ENCODE results near the gene RHOH. TPM values are rescaled to one million over a fixed set of nuclear protein-coding genes. Genes with fewer than 3 reads are reported as not detected.

Gene RHOH
- polyA plus RNA-seq, 1 donor (not counting 4 experiments of a cell fraction or from before 2014, with no cell fraction given): 0.04 TPM

DNA sequence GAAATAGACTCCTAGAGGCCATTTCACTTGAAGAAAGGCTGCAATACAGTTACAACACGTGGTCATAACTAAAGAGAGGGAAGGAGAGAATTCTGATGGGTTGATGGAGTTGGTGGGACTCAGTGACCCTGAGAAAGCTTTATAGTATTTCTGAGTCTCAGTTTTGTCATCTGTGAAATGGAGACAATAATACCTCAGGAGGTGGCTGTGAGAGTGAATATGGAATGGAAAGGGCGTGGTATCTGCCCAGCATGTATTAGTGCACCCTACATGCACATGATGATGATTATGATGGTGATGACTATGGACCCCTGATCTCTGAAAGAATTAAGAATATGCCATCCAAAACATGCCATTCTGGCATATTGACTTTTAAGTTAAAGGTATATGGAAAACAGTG is 66.0 kb downstream of the RHOH start:
- Histone ChIP-seq H4K20me1 (ENCODE audit: control insufficient read depth, extremely low read depth, insufficient read depth, low read length) (no peaks in the 10 kb centered on the region), H3K9me1 (ENCODE audit: control insufficient read depth, extremely low read depth, insufficient read depth, low read length) (no peaks in the 10 kb centered on the region), H3K4me1 (ENCODE audit: control insufficient read depth, extremely low read depth, insufficient read depth, low read length) (peaks cover 5% of the 10 kb centered on the region), H3K9ac (ENCODE audit: control insufficient read depth, extremely low read depth, insufficient read depth, low read length) (no peak overlapping the region), H2AFZ (ENCODE audit: control insufficient read depth, low read length) (no peak overlapping the region), H3K4me2 (ENCODE audit: control insufficient read depth, extremely low read depth, insufficient read depth, low read depth, low read length) (no peak overlapping the region), H3K4me3 (ENCODE audit: control insufficient read depth in 2 of 3, extremely low read depth in 1 of 3, insufficient read depth in 2 of 3, low read depth in 1 of 3, low read length in 3 of 3) (no peak overlapping the region), H3K27ac (ENCODE audit: control insufficient read depth, insufficient read depth, low read length) (no peak overlapping the region), H3K9me3 (ENCODE audit: control insufficient read depth, low read depth, low read length) (no peaks in the 10 kb centered on the region), H3K36me3 (ENCODE audit: control insufficient read depth in 2 of 2, extremely low read depth in 1 of 2, insufficient read depth in 2 of 2, low read length in 2 of 2) (no peaks in the 10 kb centered on the region), H3K27me3 (ENCODE audit: control insufficient read depth, extremely low read depth, insufficient read depth, low read length) (no peaks in the 10 kb centered on the region), H3K79me2 (ENCODE audit: control insufficient read depth, insufficient read depth, low read length) (no peaks in the 10 kb centered on the region)
- DNase-seq (ENCODE audit: low read depth, low spot score) (no peak), FAIRE-seq (no peak)
- dilution Hi-C loops (cut with MboI; ENCODE audit: extremely low pct_ligation_motif_present, low sequenced_read_pairs): no loop called here
- TF ChIP-seq EZH2 (IDR thresholded peaks at IDR 0.05; ENCODE audit: low read length): no peak
- TF ChIP-seq, protein P1, sequence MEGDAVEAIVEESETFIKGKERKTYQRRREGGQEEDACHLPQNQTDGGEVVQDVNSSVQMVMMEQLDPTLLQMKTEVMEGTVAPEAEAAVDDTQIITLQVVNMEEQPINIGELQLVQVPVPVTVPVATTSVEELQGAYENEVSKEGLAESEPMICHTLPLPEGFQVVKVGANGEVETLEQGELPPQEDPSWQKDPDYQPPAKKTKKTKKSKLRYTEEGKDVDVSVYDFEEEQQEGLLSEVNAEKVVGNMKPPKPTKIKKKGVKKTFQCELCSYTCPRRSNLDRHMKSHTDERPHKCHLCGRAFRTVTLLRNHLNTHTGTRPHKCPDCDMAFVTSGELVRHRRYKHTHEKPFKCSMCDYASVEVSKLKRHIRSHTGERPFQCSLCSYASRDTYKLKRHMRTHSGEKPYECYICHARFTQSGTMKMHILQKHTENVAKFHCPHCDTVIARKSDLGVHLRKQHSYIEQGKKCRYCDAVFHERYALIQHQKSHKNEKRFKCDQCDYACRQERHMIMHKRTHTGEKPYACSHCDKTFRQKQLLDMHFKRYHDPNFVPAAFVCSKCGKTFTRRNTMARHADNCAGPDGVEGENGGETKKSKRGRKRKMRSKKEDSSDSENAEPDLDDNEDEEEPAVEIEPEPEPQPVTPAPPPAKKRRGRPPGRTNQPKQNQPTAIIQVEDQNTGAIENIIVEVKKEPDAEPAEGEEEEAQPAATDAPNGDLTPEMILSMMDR (optimal IDR thresholded peaks at IDR 0.05 in 1 of 3, IDR thresholded peaks at IDR 0.05 in 1 of 3, conservative IDR thresholded peaks at IDR 0.05 in 1 of 3; ENCODE audit: extremely low read depth in 1 of 3, insufficient read depth in 2 of 3, low read length in 3 of 3): no peak

DNA sequence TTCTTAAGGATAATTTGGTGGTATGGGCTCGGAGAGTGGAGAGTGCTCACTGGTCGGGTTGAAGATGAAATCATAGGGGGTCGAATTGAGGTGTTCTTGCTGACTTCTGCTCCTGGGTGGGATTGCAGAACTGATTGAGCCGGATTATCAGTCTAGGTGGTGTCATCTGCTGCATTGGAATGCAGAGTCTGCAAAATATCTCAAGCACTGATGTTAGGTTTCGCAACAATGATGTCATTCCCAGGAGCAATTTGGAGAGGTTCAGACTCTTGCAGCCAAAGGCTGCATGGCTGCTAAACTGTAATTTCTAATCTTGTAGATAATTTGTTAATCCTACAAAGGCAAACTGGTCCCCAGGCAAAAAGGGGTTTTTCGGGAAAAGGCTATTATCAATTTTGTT is 67.7 kb downstream of the RHOH start:
- Histone ChIP-seq H2AFZ (ENCODE audit: control insufficient read depth, low read length) (no peak overlapping the region), H3K79me2 (ENCODE audit: control insufficient read depth, insufficient read depth, low read length) (no peaks in the 10 kb centered on the region), H3K9me1 (ENCODE audit: control insufficient read depth, extremely low read depth, insufficient read depth, low read length) (no peaks in the 10 kb centered on the region), H3K36me3 (ENCODE audit: control insufficient read depth in 2 of 2, extremely low read depth in 1 of 2, insufficient read depth in 2 of 2, low read length in 2 of 2) (no peaks in the 10 kb centered on the region), H3K27ac (ENCODE audit: control insufficient read depth, insufficient read depth, low read length) (no peak overlapping the region), H4K20me1 (ENCODE audit: control insufficient read depth, extremely low read depth, insufficient read depth, low read length) (no peaks in the 10 kb centered on the region), H3K9ac (ENCODE audit: control insufficient read depth, extremely low read depth, insufficient read depth, low read length) (no peak overlapping the region), H3K9me3 (ENCODE audit: control insufficient read depth, low read depth, low read length) (no peaks in the 10 kb centered on the region), H3K4me2 (ENCODE audit: control insufficient read depth, extremely low read depth, insufficient read depth, low read depth, low read length) (no peak overlapping the region), H3K27me3 (ENCODE audit: control insufficient read depth, extremely low read depth, insufficient read depth, low read length) (no peaks in the 10 kb centered on the region), H3K4me3 (ENCODE audit: control insufficient read depth in 2 of 3, extremely low read depth in 1 of 3, insufficient read depth in 2 of 3, low read depth in 1 of 3, low read length in 3 of 3) (no peak overlapping the region), H3K4me1 (ENCODE audit: control insufficient read depth, extremely low read depth, insufficient read depth, low read length) (peaks cover 5% of the 10 kb centered on the region)
- no peak for TF ChIP-seq EZH2 (IDR thresholded peaks at IDR 0.05; ENCODE audit: low read length)
- TF ChIP-seq, protein P1 (optimal IDR thresholded peaks at IDR 0.05 in 1 of 3, IDR thresholded peaks at IDR 0.05 in 1 of 3, conservative IDR thresholded peaks at IDR 0.05 in 1 of 3; ENCODE audit: extremely low read depth in 1 of 3, insufficient read depth in 2 of 3, low read length in 3 of 3): no peak
- DNase-seq (ENCODE audit: low read depth, low spot score) (no peak), FAIRE-seq (peak; percentile 55)
- dilution Hi-C loops (cut with MboI; ENCODE audit: extremely low pct_ligation_motif_present, low sequenced_read_pairs): no loop called here

Measured in keratinocyte (primary cell).